Left colon (tissue), 2 donors: ENCODE measurements around the gene AXL. TPM values are rescaled to one million over a fixed set of nuclear protein-coding genes. Genes with fewer than 3 reads are reported as not detected.

Experiments used
- ATAC-seq: fragments of 200-7000 bp; cut with Tn5 transposase; one replicate; pipeline ENCODE4 v1.9.1; 2020; ENCODE audit warnings: mild to moderate bottlenecking, moderate library complexity
- DNase-seq, 2 donors: peaks; one replicate each; pipeline ENCODE4 v3.0.0-alpha.2; 2020
- intact Hi-C, 2 donors: fragments of 100-400 bp; cut with DNase I in 1 of 2; cut with micrococcal nuclease in 1 of 2; formaldehyde crosslinking; loops; one replicate each; pipeline versions ENCODE4 v1.11.2 to v1.14.0; 2022; cut with DNase I, micrococcal nuclease
- total RNA-seq, 2 donors: library from RNA; stranded (reverse); fragmentation: NEBNext Ultra II Directional; extraction: Animal tissue kit (Norgen Biotek cat#: 25700); gene quantifications; one replicate each; pipeline ENCODE4 v1.2.1, GENCODE V29; 2021
- donor health status: DM: no; HTN: no; CAD: no.
- donor health status: DM: yes; HTN: yes; CAD: no.

Gene AXL
- total RNA-seq, 2 donors from 2014 or later, result 6.3 to 27.4 TPM

DNA sequence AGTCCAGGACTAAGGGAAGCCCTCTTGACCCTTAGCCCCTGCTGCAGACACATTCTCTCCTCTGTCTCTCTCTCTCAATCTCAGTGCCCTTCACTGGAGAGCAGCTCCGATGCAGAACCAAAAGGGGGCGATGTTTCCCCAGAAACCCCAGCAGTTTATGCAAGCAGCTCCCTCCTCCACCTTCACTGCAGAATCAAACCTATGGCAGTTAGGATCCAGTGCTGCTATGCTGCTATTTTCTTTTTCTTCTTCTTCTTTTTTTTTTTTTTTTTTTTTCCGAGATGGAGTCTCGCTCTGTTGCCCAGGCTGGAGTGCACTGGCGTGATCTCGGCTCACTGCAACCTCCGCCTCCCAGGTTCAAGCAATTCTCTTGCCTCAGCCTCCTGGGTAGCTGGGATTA, 14.7 kb upstream of the AXL start:
- DNase-seq (peak; percentile 77), ATAC-seq (peak; percentile 96)
- intact Hi-C loops, result loop anchor here (5.0 to 10.0 kb wide), 3 partner anchors 50 to 100 kb away; partner anchors contain the start of gene HNRNPUL1 (in 1 of the 2)

DNA sequence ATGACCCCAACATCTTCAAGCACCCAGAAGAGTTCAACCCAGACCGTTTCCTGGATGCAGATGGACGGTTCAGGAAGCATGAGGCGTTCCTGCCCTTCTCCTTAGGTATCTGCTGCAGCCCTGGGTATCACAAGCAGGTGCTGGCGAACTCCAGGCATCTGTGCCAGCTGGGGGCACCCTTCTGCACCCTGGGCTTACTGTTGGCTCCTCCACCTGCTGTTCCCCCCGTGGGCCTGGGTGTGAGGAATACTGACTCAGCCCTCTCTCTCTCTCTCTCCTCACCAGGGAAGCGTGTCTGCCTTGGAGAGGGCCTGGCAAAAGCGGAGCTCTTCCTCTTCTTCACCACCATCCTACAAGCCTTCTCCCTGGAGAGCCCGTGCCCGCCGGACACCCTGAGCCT, 13.0 kb upstream of the AXL start:
- intact Hi-C loops, result loop anchor here (10.0 kb wide), 2 partner anchors 49 to 99 kb away; no protein-coding TSS in a partner anchor
- DNase-seq (no peak), ATAC-seq (no peak)

DNA sequence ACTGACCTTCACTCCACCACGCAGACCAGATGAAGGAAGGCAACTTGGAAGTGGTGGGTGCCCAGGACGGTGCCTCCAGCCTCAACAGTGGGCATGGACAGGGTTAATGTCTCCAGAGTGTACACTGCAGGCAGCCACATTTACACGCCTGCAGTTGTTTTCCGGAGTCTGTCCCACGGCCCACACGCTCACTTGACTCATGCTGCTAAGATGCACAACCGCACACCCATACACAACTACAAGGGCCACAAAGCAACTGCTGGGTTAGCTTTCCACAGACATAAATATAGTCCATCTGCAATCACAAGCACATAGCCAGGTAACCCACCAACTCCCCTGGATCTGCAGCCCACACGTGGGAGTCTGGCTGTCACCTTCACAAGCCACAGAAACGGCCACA, 12.6 kb upstream of the AXL start:
- intact Hi-C loops, result loop anchor here (10.0 kb wide), 2 partner anchors 48 to 98 kb away; no protein-coding TSS in a partner anchor
- DNase-seq, result no peak
- ATAC-seq, result no peak

DNA sequence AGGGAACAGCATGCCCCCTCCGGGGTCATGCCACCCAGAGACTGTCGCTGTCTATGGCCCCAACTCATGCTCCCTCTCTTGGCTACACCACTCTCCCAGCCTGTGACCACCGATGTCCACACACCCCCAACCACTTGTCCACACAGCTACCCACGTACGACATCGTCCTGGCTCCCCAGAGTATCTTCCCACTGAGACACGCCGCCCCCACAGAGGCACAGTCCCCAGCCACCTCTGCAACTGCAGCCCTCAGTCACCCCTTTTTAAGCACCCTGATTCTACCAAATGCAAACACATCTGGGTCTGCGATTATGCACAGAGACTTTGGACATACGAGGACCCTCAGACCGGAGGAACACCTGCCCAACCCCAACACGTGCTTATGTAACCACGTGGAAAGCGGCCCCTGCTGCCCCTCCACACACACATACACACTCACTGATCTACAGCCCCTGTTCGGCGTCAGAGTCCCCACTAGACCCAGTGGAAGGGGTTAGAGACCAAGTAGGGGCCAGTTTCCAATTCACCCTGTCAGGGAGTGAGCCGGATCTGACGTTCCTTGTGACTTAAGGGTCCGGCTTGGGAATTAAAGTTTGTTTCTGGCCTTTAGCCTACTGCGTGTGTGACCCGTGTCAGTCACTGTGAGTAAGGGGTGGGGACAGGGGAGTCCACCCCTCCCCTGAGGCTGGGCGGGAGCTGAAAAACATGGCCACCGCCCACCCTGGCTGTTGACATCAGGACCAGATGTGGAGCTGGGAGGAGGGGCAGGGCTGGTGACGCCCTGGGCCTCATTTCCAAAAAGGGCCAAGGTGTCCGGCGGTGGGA, 11.9 kb upstream of the AXL start:
- intact Hi-C loops, result loop anchor here (10.0 kb wide), 2 partner anchors 48 to 98 kb away; no protein-coding TSS in a partner anchor
- DNase-seq, result peak; percentile 45 to 51
- ATAC-seq, result peak; percentile 17

DNA sequence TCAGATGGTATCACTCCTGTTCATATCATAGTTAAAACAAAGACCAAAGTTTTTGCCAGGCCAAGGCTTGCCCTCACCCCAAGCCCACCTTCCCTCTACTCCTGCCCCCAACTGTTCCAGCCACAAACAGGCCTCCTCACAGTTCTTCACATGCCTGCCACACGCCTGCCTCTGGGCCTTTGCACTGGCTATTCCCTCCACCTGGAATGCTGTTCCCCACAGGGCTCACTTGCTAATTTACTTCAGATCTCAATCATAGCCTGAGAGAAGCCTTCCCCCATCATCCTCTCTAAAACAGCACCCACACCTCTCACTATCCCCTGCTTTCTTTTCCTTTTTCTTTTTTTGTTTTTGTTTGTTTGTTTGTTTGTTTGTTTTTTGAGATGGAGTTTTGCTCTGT, 4.9 kb upstream of the AXL start:
- ATAC-seq, result no peak
- intact Hi-C loops, result no loop called here
- no peak for DNase-seq

DNA sequence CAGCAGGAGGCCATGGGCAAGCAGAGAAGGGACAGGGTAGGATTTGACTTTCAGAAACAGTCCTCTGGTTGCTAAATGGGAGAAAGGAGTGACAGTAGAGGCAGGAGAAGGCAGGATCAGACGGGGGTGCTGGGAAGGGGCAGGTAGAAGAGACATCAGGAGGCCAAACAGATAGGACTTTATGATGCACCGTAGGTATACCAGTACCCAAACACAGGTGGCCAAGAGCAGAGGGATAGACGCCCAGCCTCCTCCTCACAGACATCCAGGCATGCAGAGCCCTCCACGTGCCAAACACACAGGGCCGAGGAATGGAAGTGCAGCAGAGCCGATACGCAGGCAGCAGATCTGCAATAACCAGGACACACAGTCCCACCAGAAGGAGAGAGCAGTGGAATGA, 1.3 kb upstream of the AXL start:
- no peak for DNase-seq
- intact Hi-C loops, result no loop called here
- ATAC-seq, result no peak

DNA sequence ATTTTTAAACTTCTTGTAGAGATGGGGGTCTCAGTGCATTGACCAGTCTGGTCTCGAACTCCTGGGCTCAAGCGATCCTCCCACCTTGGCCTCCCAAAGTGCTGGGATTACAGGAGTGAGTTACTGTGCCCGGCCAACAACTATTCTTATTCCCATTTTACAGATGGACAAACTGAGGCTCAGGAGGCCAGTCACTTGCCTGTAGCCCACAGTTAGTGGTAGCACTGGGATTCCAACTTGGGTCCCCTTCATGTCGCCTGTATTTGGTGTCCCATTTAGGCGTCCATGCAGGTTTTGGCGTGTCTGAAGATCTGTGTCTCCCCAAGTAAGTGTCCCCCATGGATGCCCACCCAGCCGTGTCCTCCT, 791 bp upstream of the AXL start:
- ATAC-seq (no peak), DNase-seq (no peak)
- intact Hi-C loops, result no loop called here

DNA sequence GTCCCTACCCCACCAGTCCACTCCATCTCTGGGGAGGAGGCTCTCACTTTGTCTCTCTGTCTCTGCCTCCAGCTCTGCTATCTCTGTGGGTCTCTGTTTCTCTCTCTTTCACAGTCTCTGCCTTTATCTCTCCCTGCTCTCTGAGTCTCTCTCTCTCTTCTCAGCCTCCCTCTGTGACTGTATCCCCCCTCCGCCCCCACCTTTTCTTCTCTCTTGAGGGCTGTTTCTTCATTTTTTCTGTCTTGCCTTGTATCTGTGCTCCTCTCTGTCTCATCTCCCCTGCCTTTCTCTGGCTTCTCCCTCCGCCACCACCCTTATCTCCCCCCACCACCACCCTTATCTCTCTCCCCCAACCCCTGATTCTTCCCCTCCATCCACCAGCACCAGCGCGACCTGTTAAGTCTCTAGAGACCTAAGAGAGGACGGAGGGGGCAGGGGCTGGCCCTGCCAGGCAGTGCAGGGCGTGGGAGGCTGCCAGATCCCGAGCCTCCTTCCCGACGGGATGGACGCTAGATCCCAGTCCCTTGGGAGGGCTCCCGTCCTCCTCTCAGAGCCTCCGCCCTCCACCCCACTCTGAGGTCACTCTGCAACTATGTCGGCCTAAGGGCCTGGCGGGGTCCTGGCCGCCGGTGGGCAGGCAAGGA, 1.0 kb downstream of the AXL start:
- intact Hi-C loops, result no loop called here
- ATAC-seq, result no peak

DNA sequence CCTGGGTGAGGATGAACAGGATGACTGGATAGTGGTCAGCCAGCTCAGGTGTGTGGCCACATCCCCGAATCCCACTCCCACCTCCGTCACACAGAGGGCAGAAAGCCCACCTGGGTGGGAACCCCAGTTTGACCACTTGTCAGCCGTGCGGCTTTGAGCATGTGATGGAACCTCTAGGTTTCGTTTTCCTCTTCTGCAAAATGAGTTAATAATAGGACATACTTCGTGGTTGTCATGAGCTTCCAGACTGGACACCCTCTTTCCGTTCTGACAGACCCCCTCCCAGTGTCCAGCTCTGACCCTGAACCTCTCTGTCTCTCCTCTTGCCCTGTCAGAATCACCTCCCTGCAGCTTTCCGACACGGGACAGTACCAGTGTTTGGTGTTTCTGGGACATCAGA, 1.8 kb downstream of the AXL start:
- intact Hi-C loops, result no loop called here
- DNase-seq (no peak), ATAC-seq (no peak)

More for the DNA sequence above, 1.0 kb downstream of the AXL start:
- DNase-seq, result peak in 1 of 2 donors; percentile 18

DNA sequence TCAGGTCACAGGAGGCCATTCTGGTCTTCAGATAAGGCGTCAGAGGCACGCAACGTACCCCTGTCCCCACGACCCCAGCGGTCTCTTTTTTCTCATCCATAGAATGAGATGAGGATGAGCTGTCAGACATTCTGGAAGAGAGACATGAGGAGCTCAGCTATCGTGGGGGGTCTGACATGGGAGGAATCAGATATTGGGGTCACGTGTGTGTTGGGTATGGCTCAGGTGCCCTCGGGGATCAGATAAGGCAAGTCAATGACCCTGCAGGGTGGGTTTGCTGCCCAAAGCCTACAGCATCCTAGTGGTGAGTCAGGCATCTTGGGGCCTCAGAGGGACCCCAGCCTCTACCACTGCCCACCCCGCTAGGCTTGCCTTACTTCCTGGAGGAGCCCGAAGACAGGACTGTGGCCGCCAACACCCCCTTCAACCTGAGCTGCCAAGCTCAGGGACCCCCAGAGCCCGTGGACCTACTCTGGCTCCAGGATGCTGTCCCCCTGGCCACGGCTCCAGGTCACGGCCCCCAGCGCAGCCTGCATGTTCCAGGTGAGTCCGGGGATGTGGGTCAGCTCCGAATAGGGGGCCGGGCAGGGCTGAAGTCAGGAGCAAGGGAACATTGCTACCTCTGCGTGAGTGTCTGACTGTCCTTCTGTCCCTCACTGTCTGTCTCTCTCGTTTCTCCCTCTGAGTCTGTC, 2.6 kb downstream of the AXL start:
- ATAC-seq, result no peak
- intact Hi-C loops, result no loop called here

DNA sequence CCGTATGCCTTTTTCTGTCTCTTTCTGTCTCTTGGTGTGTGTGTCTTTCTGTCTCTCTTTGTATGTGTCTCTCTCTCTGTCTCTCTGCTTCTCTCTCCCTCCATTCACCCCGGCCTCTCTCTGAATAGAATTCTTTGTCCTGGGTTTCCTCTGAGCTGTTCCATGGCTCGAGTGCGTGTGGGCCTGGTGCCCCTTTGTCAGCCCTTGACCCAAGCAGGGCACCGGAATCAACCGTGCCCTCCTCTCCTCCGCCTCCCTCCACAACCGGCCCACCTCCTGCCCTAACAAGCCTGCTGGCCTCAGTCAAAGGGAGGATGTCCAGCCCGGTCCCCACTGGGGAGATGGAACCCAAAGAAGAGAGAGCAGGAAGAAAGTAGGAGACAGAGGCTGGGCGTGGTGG, 3.2 kb downstream of the AXL start:
- DNase-seq (no peak), ATAC-seq (no peak)
- intact Hi-C loops, result no loop called here

More for the DNA sequence above, 2.6 kb downstream of the AXL start:
- no peak for DNase-seq

DNA sequence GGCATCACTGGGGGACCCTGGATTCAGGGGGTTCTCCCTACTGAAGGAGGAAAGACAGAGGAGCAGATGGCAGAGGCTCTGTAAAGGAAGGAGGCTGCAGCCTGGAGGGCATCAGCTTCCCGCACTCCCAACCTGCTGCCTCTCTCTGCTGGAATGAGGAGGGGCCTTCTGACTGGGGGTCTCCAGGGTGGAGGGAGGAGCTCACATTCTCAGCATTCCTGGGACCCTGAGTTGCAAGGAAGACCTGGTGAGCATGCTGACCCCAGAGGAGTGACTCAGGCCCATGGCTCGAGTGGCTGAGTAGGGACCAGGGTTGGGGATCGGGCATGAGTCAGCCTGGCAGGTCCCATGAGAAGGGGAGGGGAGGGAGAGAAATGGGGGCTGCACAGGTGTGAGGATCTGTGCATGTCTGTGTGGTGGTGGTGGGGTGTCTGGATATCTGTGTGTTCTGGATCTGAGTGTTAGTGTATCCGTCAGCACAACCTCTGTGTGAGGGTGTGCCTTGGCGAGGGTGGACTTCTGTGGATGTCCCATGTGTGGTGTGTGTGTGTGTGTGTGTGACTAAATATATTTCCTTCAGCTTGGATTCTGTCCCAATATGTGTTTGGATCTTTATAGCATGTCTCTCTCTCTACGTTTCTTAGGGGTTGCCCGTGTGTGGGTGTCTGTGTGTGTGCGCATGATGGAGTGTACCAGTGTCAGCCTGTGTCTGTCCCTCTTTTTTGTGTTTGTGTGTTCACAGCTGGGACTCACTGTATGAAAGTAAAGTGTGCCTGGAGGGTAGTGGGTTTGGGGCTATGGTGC, 4.6 kb downstream of the AXL start:
- intact Hi-C loops, result no loop called here
- DNase-seq (no peak), ATAC-seq (no peak)

DNA sequence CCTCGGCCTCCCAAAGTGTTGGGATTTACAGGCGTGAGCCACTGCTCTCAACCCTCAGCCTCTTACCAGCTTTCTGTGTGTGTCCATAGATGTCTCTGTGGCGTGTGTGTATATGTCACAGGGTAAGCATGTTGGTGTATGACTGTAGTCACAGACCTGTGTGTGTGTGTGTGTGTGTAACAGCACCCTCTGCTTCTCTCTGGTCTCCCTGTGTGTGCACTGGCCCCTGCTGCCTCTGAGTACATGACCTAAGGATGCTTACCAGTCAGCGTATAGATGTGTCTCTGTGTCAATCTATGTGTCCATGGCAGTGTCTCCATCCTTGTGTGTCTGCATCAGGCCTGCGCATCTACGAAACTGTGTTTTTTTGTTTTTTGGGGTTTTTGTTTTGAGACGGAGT, 5.6 kb downstream of the AXL start:
- no peak for DNase-seq
- no peak for ATAC-seq
- intact Hi-C loops, result no loop called here

DNA sequence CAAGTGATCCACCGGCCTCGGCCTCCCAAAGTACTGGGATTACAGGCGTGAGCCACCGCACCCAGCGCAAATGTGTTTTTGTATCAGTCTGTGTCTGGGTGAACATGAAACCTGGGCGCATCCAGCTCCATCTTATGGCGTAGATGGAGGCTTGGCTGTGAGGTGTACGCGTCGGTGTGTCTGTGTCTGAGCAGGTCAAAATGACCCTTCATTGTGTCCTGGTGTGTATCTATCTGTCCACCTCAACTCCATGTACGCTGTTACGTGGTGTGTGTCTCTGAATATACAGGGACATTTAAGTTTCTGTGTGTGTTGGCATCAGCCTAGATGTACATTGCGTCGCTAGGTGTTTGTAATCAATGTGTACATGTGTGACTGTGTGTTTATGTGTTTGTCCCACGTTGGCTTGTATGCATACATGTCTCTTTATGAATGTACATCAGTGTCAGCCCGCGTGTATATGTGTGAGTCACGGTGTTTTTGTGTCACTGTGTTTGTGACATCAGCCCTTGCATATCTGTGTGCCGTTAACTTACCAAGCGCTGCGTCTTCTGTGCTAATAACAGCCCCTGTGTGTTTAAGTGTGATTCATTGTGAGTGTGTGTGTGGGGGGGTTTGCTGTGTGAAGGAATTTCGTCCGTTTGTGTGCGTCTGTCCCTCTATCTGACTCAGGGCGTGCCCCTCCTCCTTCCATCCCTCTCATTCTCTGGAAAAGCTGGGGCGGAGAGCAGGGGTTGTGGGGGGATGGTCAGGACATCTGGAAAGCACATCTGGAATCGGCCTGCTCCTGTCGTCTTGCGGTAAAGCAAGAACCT, 6.4 kb downstream of the AXL start:
- DNase-seq, result peak; percentile 37 to 48
- ATAC-seq, result peak; percentile 15
- intact Hi-C loops, result no loop called here

DNA sequence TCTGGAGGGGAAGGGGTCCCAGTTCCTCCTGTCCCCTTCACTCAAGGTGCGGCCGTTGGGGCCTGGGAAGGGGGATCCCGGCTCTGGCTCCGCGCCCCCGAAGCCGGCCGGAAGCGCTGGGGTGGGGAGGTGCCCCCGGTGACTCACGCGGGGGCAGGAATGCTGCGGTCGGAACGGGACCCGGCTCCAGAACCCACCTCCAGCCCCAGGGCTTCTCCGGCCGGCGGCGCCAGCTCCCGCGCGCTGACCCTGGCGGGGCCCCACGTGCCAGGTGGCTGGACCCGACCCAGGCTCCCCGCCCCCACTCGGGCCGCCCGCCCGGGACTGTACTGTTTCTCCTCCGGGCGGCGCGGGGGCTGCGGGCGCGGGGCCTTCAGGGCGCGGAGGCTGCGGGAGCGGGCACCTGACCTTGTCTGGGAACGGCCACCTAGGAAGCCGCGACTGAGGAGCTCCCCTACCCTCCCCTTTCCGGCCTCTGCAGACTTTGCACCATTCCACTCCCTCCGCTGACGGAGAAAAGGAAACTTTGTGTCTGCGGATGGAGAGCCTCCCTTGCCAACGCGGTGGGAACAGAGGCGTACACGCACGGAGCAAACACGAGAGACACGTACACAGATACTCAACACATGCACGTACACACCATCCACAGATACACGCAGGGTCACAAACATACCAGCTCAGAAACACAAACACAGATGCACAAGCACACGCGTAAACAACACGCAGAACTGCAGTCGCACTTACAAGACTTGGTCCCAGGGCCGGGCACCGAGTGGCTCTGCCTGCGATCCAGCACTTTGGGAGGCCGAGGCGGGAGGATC, 7.2 kb downstream of the AXL start:
- DNase-seq, result peak; percentile 68 to 70
- intact Hi-C loops, result no loop called here
- ATAC-seq, result peak; percentile 95

DNA sequence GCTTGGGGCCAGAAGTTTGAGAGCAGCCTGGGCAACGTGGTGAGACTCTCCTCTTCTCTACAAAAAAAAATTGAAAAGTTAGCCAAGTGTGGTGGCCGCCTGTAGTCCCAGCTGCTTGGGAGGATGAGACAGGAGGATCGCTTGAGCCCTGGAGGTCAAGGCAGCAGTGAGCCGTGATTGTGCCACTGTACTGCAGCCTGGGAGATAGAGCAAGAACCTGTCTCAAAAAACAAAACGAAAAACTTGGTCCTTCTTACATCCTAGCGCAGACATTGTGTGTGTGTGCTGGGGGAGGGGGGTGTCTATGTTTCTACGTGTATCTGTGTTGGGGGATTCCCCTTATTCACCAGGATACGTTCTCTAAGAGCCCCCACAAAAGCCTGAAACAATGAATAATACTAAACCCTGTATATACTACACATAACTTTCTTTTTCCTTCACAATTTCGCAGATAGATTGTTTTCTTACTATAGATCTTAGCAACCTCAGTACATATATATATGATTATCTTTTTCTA, 7.9 kb downstream of the AXL start:
- intact Hi-C loops, result no loop called here
- ATAC-seq (peak; percentile 9), DNase-seq (no peak)

DNA sequence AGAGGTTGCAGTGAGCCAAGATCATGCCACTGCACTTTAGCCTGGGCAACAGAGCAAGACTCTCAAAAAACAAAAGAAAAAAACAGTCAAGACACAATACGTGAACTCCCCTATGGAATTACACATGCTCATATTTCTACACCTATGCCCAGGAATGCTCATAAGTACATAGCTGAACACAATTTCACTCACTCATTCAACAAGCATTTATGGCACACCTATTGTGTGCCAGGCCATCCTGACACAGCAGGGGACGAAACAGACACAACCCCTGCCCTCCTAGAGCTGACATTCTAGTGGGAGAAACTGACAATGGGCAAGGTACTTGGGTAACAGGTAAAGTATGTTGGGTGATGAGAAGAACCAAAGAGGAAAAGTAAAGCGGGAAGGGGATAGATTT, 9.5 kb downstream of the AXL start:
- intact Hi-C loops, result no loop called here
- no peak for DNase-seq
- ATAC-seq, result no peak
